Osteocyte (in vitro differentiated cells): ENCODE measurements around the gene RAD54L. TPM values are rescaled to one million over a fixed set of nuclear protein-coding genes. Genes with fewer than 3 reads are reported as not detected.

Experiments
- DNase-seq: peaks from one replicate; pipeline ENCODE4 v3.0.0; 2021; ENCODE audit warnings: mixed read lengths; ENCODE audit not compliant: unreplicated experiment; ENCODE audit errors: extremely low spot score
- H3K27ac Mint-ChIP-seq: one replicate; pipeline ENCODE4 v1.8.0; 2021; ENCODE audit warnings: mild to moderate bottlenecking, mixed read lengths; ENCODE audit not compliant: unreplicated experiment
- H3K27me3 Mint-ChIP-seq: one replicate; pipeline ENCODE4 v1.8.0; 2021; ENCODE audit warnings: mixed read lengths; ENCODE audit not compliant: unreplicated experiment
- H3K36me3 Mint-ChIP-seq: one replicate; pipeline ENCODE4 v1.8.0; 2021; ENCODE audit warnings: mixed read lengths; ENCODE audit not compliant: unreplicated experiment
- H3K4me1 Mint-ChIP-seq: one replicate; pipeline ENCODE4 v1.8.0; 2021; ENCODE audit warnings: mixed read lengths; ENCODE audit not compliant: unreplicated experiment
- H3K4me3 Mint-ChIP-seq: one replicate; pipeline ENCODE4 v1.8.0; 2021; ENCODE audit warnings: mild to moderate bottlenecking, moderate library complexity, mixed read lengths; ENCODE audit not compliant: unreplicated experiment
- H3K9me3 Mint-ChIP-seq: one replicate; pipeline ENCODE4 v1.8.0; 2021; ENCODE audit warnings: mixed read lengths; ENCODE audit not compliant: unreplicated experiment
- CTCF ChIP-seq: fragments of 200-600 bp; sonication (generic); IDR thresholded peaks from 2 replicates; pipeline ENCODE4 v1.5.0; 2021; ENCODE audit warnings: antibody characterized with exemption, mild to moderate bottlenecking, moderate library complexity
- total RNA-seq: library from RNA; stranded (reverse); gene quantifications from 2 replicates; pipeline ENCODE4 v1.2.1, GENCODE V29; 2021

Gene RAD54L
- total RNA-seq, 1 donor from 2014 or later: 4.2 TPM

- Mint-ChIP-seq H3K9me3 (no peaks in the 10 kb centered on the region), H3K27ac (no peak overlapping the region), H3K4me1 (no peaks in the 10 kb centered on the region), H3K27me3 (no peaks in the 10 kb centered on the region), H3K36me3 (peaks cover 3% of the 10 kb centered on the region), H3K4me3 (no peak overlapping the region)
- no peak for TF ChIP-seq CTCF
- no peak for DNase-seq
Observed at GRCh38 chr1:46211051-46211450, 36.5 kb upstream of the RAD54L start.

GRCh38 chr1:46215504-46215903 lies 32.1 kb upstream of the RAD54L start:
- H3K27me3 Mint-ChIP-seq: no peaks in the 10 kb centered on the region
- no peak for DNase-seq
- no peaks in the 10 kb centered on the region for H3K9me3 Mint-ChIP-seq
- H3K36me3 Mint-ChIP-seq: peaks cover 3% of the 10 kb centered on the region
- H3K27ac Mint-ChIP-seq: no peak overlapping the region
- TF ChIP-seq CTCF: no peak
- H3K4me3 Mint-ChIP-seq: no peak overlapping the region
- no peaks in the 10 kb centered on the region for H3K4me1 Mint-ChIP-seq

GRCh38 chr1:46218443-46218842 lies 29.1 kb upstream of the RAD54L start:
- H3K36me3 Mint-ChIP-seq: peaks cover 8% of the 10 kb centered on the region
- no peak for TF ChIP-seq CTCF
- no peak overlapping the region for H3K4me3 Mint-ChIP-seq
- no peaks in the 10 kb centered on the region for H3K27me3 Mint-ChIP-seq
- no peaks in the 10 kb centered on the region for H3K9me3 Mint-ChIP-seq
- peaks cover 4% of the 10 kb centered on the region for H3K4me1 Mint-ChIP-seq
- no peak for DNase-seq
- no peak overlapping the region for H3K27ac Mint-ChIP-seq

GRCh38 chr1:46219551-46220520 lies 27.7 kb upstream of the RAD54L start:
- peaks cover 5% of the 10 kb centered on the region for H3K4me1 Mint-ChIP-seq
- no peak for TF ChIP-seq CTCF
- H3K9me3 Mint-ChIP-seq: no peaks in the 10 kb centered on the region
- peaks cover 8% of the 10 kb centered on the region for H3K36me3 Mint-ChIP-seq
- H3K27me3 Mint-ChIP-seq: no peaks in the 10 kb centered on the region
- no peak for DNase-seq
- H3K4me3 Mint-ChIP-seq: no peak overlapping the region
- H3K27ac Mint-ChIP-seq: no peak overlapping the region

GRCh38 chr1:46220808-46221207 lies 26.8 kb upstream of the RAD54L start:
- no peaks in the 10 kb centered on the region for H3K9me3 Mint-ChIP-seq
- H3K27ac Mint-ChIP-seq: no peak overlapping the region
- no peaks in the 10 kb centered on the region for H3K27me3 Mint-ChIP-seq
- TF ChIP-seq CTCF: no peak
- no peak overlapping the region for H3K4me3 Mint-ChIP-seq
- H3K4me1 Mint-ChIP-seq: peaks cover 5% of the 10 kb centered on the region
- no peak for DNase-seq
- H3K36me3 Mint-ChIP-seq: peaks cover 5% of the 10 kb centered on the region
